ENCODE results near the gene LGALS14.
"Not testable (repeated sequence)": the region's sequence is repeated elsewhere in the genome, so short reads cannot be mapped to it uniquely, and the experiment has no call there.

Gene LGALS14

DNA sequence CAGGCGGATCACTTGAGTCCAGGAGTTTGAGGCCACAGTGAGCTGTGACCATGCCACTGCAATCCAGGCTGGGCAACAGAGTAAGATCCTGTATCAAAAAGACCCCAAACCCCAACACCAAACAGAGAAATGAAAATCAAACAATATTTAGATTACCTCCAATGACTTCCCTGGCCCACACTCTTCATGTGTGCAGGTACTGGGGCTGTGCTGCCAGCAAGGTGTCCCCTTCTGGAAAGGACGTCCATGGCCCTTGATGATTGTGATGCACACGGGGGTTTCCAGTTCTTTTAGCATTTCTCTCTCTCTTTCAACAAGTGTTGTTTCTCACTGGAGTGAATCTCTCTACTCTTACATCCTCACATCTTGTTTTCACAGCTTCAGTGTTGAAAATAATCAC is 23.7 kb upstream of the LGALS14 start:
- no peak overlapping the region for H3K4me3 ChIP-seq (ENCODE audit: low read depth, low read length)
- TF ChIP-seq, protein P1, sequence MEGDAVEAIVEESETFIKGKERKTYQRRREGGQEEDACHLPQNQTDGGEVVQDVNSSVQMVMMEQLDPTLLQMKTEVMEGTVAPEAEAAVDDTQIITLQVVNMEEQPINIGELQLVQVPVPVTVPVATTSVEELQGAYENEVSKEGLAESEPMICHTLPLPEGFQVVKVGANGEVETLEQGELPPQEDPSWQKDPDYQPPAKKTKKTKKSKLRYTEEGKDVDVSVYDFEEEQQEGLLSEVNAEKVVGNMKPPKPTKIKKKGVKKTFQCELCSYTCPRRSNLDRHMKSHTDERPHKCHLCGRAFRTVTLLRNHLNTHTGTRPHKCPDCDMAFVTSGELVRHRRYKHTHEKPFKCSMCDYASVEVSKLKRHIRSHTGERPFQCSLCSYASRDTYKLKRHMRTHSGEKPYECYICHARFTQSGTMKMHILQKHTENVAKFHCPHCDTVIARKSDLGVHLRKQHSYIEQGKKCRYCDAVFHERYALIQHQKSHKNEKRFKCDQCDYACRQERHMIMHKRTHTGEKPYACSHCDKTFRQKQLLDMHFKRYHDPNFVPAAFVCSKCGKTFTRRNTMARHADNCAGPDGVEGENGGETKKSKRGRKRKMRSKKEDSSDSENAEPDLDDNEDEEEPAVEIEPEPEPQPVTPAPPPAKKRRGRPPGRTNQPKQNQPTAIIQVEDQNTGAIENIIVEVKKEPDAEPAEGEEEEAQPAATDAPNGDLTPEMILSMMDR (conservative IDR thresholded peaks at IDR 0.05; ENCODE audit: low read depth, low read length), result no peak
- no peak for DNase-seq (ENCODE audit: low read depth)

DNA sequence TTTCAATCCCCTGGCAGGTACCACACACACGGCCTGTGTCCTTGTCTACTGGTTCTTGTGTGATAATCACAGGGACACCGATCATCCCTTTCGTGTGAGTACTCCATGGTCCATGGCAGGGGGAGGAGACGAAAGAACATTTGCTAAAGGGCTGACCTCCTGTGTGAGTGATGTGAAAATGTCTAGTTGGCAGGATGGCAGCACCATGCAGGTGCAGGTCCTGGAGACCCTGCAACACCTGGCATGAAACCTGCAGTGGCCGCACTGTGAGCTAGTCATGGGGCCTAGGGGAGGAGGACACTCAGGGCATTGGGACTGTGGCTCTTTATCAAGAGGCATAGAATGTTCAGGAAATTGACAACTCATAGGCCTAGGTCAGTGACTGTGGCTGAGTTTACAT is 22.9 kb upstream of the LGALS14 start:
- TF ChIP-seq, protein P1 (conservative IDR thresholded peaks at IDR 0.05; ENCODE audit: low read depth, low read length), result no peak
- no peak overlapping the region for H3K4me3 ChIP-seq (ENCODE audit: low read depth, low read length)
- DNase-seq (ENCODE audit: low read depth), result no peak

DNA sequence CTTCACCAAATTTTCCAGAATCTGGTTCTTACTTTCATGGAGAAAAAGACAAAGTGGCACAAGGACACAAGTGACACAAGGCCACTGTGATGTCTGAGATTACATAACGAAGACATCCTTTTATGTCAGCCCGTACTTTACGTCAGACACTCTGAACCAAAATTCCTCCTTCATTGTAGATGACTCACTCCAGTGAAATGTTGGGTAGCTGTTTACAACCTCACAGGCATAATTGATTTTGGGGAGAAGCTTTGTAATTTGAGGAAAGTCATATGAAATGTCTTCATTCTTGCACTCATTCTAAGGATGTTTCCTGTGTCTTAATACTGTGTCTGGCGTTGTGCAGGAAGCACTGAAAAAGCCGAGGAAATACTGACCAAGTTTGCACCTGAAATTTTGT is 20.0 kb upstream of the LGALS14 start:
- no peak for DNase-seq (ENCODE audit: low read depth)
- no peak overlapping the region for H3K4me3 ChIP-seq (ENCODE audit: low read depth, low read length)
- TF ChIP-seq, protein P1 (conservative IDR thresholded peaks at IDR 0.05; ENCODE audit: low read depth, low read length), result no peak

DNA sequence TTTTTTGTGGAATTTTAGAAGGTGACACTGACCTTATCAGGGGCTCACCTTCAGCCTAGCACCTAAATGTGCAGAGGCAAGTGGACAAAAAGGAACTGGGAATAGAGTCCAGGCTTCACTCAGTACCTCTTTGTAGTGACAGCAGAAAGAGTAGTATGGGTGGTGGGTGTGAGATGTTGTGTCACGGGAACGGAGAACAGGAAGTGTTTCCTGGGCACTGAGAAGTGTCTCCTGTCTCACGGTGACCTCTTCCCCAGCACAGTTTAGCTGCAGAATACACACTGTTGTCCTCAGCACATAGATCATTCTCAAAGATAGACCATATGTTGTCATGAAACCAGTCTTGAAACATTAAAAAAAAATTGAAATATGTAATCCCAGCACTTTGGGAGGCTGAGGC is 17.5 kb upstream of the LGALS14 start:
- H3K4me3 ChIP-seq (ENCODE audit: low read depth, low read length), result no peak overlapping the region
- TF ChIP-seq, protein P1 (conservative IDR thresholded peaks at IDR 0.05; ENCODE audit: low read depth, low read length), result no peak
- no peak for DNase-seq (ENCODE audit: low read depth)

DNA sequence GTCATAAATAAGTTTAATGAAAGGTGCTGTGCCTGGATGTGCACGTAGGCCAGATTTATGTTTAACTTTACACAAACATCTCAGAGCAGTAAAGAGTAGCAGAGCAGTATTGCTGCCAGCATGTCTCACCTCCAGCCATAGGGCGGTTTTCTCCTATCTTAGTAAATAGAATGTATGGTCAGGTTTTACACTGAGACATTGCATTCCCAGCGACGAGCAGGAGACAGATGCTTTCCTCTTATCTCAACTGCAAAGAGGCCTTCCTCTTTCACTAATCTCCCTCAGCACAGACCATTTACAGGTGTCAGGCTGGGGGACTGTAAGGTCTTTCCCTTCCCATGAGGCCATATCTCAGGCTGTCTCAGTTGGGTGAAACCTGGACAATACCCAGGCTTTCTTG is 15.6 kb upstream of the LGALS14 start:
- DNase-seq (ENCODE audit: low read depth); H3K4me3 ChIP-seq (ENCODE audit: low read depth, low read length): not testable (repeated sequence)

DNA sequence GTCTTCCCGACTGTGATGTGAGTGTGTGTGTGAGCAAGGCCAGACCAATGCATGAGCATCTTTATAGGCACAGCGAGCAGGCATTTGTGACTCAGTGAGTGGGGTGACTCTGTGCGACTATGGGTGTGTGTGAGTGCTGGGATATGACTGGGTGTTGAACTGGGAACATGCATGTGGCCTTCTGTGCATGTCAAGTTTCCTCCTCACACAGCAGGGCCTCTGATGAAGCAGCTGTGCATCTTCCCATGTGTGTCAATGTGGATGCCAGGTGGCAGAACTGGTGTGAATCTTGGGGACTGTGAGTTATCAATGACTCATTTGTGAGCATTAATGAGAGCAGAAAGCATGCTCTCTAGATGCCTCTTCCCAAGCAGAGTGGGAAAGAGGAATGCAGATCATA is 12.1 kb upstream of the LGALS14 start:
- no peak for DNase-seq (ENCODE audit: low read depth)
- H3K4me3 ChIP-seq (ENCODE audit: low read depth, low read length), result no peak overlapping the region
- TF ChIP-seq, protein P1 (conservative IDR thresholded peaks at IDR 0.05; ENCODE audit: low read depth, low read length), result no peak

DNA sequence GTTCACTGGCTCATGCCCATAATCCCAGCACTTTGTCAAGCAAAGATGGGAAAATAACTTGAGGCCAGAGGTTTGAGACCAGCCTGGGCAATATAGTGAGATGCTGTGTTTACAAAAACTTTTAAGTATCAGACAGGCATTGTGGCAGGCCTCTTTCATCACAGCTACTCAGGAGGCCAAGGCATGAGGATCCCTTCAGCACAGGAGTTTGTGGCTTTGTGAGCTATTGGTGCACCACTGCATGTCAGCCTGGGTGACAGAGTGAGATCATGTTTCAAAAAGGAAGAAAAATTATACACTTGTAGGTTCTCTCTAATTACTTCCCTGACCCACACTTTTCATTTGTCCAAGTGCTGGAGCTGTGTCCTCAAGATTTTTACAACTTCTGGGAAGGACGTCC is 11.5 kb upstream of the LGALS14 start:
- TF ChIP-seq, protein P1 (conservative IDR thresholded peaks at IDR 0.05; ENCODE audit: low read depth, low read length), result no peak
- no peak overlapping the region for H3K4me3 ChIP-seq (ENCODE audit: low read depth, low read length)
- DNase-seq (ENCODE audit: low read depth), result no peak

DNA sequence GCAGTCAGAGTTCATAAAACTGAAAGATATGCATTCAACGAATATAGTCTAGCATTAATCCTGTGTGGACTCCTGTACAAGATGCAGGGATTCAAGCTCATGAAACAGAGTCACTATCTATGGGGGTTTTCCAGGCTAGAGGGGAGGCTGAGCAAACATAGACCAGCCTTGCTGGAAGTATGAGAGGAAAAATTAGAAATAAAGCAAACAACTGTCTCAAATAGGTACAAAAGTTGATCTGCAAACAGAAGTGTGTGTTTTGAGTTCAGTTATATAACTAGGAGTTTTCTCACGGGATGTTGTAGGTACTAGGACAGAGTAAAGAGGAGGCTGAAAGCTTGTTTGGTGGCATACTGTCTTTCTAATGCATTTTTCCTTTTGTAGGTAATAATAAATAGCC is 8.5 kb upstream of the LGALS14 start:
- no peak for DNase-seq (ENCODE audit: low read depth)
- TF ChIP-seq, protein P1 (conservative IDR thresholded peaks at IDR 0.05; ENCODE audit: low read depth, low read length), result no peak
- no peak overlapping the region for H3K4me3 ChIP-seq (ENCODE audit: low read depth, low read length)
